Heart left ventricle (tissue), 13 donors: ENCODE results near the gene KTI12.
"Not testable (repeated sequence)": the region's sequence is repeated elsewhere in the genome, so short reads cannot be mapped to it uniquely, and the experiment has no call there.

Experiments used
- CTCF ChIP-seq, 12 donors: fragments of 200-600 bp; sonication (generic) in 4 of 12; IDR thresholded peaks; one replicate each; pipeline versions ENCODE4 v1.5.0 to v1.8.0; 2018 to 2022; ENCODE audit warnings: antibody characterized with exemption in 12 of 12, mild to moderate bottlenecking in 5 of 12
- POLR2A ChIP-seq, 2 donors: fragments of 450-650 bp; IDR thresholded peaks; one replicate each; pipeline ENCODE4 v1.6.1; 2017; ENCODE audit warnings: antibody characterized with exemption in 2 of 2, mild to moderate bottlenecking in 2 of 2, moderate library complexity in 2 of 2
- donor health status: ischemic (EF 13 %, LVEDD 7.1; RV severe dilation, severe dysfunction).
- donor health status: DM: no; HTN: yes; CAD: no.
- donor health status: DM: no; HTN: no; CAD: no.
- donor health status: ischemic (EF 25% LVEDD 6.9; RV normal size, moderate dysfunction).
- donor health status: ischemic (EF 25% LVEDD 5.7; RV mildly dilated, moderate dysfunction).
- donor health status: ischemic (EF 35%, LVEDD 5.7; RV mildly dilated, moderate dysfunction).
- donor health status: nonischemic (EF 11% LVEDD 7.7; RV severe dilation, severe dysfunction).
- donor health status: DM: yes; HTN: yes; CAD: no.
- donor health status: PGD.
- donor health status: ischemic (EF 29% LVEDD 5.4; RV normal size, mild dysfunction).
- donor health status: nonischemic (EF 23%, LVEDD 6.1; RV moderate dilation, normal function).

GRCh38 chr1:52077277-52077676 lies 43.7 kb upstream of the KTI12 start:
- TF ChIP-seq CTCF, POLR2A (IDR thresholded peaks at IDR 0.05): not testable (repeated sequence)
